Posterior cingulate gyrus (tissue), 11 donors: ENCODE results near the gene WAS.
"Not testable (repeated sequence)": the region's sequence is repeated elsewhere in the genome, so short reads cannot be mapped to it uniquely, and the experiment has no call there.

Source experiments
- DNase-seq, 10 donors: peaks; one replicate each; pipeline versions ENCODE4 v3.0.0 to v3.0.0-alpha.2; 2020 to 2021; ENCODE audit warnings: mixed read lengths in 3 of 10
- intact Hi-C: fragments of 100-400 bp; cut with DNase I; formaldehyde crosslinking; loops from one replicate; pipeline ENCODE4 v1.15.1; 2023

Gene WAS

DNA sequence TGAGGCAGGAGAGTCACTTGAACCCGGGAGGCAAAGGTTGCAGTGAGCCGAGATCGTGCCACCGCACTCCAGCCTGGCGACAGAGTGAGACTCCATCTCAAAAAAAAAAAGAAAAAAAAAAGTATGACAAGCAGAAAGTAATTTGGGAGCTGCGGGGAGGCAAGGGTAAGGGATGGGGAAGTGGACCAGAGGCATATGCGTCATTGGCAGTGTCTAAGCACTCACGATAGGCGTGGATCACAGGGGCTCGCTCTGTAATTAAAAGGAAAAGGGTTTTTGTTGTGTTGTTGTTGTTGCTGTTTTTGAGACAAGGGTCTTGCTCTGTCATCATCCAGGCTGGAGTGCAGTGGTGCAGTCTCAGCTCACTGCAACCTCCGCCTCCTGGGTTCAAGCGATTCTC is 804 bp upstream of the WAS start:
- intact Hi-C loops, DNase-seq: not testable (repeated sequence)

DNA sequence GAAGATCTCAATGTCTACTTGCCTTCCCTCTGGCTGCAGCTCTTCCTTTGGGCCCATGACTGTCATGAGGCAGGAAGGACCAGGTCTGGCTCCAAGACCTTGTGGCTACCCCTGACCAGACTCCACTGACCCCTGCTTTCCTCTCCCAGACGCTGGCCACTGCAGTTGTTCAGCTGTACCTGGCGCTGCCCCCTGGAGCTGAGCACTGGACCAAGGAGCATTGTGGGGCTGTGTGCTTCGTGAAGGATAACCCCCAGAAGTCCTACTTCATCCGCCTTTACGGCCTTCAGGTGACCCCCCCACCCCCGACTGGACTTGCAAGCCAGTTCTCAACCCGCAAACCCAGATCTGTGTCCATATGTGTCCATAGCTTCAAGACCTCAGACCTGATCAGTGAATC is 535 bp downstream of the WAS start:
- intact Hi-C loops: no loop called here
- DNase-seq: no peak

DNA sequence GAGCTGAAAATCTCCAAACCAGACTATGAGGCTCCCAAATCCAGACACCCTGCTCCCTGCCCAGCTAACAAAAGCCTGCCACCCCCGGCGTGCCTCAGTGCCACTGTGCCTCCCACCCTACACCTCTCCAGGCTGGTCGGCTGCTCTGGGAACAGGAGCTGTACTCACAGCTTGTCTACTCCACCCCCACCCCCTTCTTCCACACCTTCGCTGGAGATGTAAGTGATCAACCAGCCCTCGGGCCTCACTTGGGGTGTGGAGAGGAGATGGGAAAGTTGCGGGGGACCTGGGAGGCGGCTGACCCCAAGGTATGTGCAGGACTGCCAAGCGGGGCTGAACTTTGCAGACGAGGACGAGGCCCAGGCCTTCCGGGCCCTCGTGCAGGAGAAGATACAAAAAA is 1.8 kb downstream of the WAS start:
- intact Hi-C loops: no loop called here
- DNase-seq: no peak

DNA sequence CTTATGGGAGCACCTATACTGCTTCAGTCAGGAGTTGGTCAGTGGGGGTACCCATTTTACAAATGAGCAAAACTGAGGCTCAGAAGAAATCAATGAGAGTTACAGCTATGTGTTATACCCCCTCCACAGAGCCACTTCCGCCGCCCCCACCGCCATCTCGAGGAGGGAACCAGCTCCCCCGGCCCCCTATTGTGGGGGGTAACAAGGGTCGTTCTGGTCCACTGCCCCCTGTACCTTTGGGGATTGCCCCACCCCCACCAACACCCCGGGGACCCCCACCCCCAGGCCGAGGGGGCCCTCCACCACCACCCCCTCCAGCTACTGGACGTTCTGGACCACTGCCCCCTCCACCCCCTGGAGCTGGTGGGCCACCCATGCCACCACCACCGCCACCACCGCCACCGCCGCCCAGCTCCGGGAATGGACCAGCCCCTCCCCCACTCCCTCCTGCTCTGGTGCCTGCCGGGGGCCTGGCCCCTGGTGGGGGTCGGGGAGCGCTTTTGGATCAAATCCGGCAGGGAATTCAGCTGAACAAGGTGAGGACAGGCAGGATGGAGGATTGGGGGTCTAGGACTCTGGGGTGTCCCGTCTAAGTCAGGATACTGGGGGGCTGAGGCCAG is 5.0 kb downstream of the WAS start:
- intact Hi-C loops: no loop called here
- DNase-seq: no peak

DNA sequence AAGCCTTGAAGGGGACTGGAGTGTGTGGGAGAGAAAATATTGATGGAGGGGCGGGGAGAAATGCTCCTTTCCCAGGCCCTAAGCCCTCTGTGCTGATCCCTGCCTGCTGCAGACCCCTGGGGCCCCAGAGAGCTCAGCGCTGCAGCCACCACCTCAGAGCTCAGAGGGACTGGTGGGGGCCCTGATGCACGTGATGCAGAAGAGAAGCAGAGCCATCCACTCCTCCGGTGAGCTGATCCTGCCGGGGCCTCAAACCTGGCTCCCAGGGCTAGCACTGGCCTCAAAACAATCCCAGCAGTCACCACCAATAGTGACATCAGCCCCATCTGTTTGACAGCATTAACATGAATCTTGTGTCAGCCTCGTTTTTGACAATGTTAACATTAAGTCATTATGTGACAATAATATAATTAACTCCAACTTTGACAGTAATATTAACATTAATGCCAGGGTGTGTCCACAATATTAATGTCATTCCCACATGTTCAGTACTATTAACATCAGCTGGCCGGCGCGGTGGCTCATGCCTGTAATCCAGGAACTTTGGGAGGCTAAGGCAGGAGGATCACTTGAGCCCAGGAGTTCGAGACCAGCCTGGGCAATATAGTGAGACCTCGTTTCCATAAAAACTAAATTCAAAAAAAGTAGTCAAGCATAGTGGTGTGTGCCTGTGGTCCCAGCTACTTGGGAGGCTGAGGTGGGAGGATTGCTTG is 5.8 kb downstream of the WAS start:
- no peak for DNase-seq
- intact Hi-C loops: no loop called here

DNA sequence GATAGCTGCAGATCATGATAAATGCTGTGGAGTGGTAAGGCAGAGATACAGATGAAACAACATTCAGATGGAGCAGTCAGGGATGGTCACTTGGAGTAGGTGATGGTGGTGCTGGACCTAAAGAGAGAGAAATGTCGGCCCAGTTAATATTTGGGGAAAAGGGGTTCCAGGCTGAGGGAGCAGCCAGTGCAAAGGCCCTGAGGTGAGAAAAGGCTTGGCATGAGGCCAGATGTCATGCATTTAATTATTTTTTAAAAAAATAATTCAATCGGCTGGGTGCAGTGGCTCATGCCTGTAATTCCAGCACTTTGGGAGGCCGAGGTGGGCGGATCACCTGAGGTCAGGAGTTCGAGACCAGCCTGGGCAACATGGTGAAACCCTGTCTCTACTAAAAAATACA is 8.1 kb downstream of the WAS start:
- intact Hi-C loops, DNase-seq: not testable (repeated sequence)

DNA sequence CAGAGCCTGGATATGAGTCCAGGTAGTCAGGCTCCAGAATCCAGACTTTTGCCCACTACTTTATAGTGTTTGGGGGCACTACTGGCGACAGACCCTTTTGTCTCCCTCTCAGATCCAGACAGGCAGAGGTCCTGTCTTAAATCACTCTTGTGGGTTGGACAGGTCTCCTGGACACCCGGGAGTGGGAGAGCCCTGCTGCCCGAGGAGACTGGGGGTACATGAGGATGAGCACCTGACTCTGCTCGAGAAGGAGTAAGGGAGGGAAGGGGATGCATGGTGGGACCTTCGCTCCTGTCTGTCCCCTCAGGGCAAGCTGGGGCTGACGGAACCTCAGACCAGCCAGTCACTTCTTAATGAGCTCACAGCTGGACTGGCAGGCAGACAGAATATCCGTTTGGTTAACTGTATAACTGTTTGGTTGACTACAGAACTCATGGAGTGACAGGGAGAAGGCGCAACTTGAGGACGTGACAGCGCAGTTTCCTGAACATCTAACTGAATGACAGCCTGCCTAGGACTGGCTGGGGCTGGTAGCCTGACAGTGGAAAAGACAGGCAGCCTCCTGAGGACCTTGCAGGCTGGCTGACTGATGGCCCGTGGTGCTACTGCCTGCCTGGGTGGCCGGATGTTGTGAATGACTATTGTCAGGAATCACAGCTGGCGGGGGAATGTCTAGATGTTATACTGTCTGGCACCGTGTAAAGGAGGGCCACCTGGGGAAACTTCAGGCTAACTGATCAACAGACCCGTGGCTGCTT is 11.4 kb downstream of the WAS start:
- intact Hi-C loops: no loop called here
- no peak for DNase-seq

DNA sequence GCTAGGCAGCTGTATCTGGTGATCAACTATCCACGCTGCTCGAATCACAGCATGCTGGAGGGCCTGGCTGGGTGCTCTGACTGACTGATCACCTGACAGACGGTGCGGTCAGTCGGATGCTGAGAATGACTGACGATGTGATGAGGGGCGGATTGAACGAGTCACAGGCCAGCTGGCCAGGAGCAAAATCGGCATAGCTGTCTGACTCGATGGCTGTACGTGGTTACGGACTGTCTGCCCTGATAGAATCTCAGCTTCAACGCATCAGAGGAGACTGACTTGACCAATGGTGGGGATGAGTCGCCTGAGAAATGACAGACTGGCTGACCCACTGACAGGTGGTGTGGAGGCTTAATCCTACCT is 11.9 kb downstream of the WAS start:
- DNase-seq: peak in 2 of 10 donors; percentile 7 to 14
- intact Hi-C loops: no loop called here

DNA sequence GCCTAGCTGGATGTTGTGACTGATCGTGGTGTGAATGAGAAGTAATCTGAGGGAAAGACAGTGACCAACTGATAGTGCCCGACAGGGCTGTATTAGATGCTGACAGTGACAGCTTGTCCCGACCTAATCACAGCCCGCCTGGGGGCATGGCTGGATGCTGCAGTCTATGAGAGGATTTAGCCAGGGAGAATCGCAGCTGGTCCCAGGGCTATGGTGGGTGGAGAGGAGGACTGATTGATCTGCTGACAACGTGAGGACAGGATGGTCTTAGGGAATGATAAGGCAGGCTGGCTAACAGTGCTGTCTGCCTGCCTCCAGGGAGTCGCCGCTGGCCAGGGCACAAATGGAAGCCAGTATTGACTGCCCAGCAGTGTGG is 12.3 kb downstream of the WAS start:
- intact Hi-C loops: no loop called here

DNA sequence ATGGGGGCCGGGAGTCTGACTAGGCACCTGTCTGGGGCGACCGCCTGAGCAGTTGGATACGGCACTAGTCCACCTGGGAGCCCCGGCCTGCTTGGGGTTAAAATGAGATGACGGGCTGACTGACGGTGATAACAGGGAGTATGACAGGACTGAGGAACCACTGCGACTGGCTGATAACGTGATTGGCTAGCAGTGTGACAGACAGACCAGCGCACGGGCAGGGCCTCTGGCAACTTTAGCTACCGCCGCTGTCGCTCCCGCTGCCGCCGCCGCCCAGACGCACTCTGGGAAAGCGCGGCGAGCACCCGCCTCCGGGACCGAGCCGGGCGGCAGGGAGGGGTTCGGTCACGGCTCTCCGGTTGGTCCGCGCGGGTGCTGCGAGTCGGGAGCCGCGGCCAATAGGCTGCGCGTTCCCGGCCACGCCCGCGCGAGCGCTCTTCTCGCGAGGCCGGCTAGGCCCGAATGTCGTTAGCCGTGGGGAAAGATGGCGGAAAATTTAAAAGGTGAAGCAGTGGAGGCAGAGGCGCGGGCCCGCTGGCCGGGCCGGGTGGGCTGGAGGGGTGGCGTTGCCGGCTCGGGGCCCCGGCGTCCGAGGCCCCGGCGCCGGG is 12.8 kb downstream of the WAS start, which contains the start of gene SUV39H1:
Gene SUV39H1 (plus strand): TSS at position 434 of the 608 bp plus-strand sequence. CDS start 51 bp downstream, at position 485.
- DNase-seq: peak; percentile 68 to 98 (median 84)
- intact Hi-C loops: no loop called here

More for the DNA sequence above, 12.3 kb downstream of the WAS start:
- no peak for DNase-seq

DNA sequence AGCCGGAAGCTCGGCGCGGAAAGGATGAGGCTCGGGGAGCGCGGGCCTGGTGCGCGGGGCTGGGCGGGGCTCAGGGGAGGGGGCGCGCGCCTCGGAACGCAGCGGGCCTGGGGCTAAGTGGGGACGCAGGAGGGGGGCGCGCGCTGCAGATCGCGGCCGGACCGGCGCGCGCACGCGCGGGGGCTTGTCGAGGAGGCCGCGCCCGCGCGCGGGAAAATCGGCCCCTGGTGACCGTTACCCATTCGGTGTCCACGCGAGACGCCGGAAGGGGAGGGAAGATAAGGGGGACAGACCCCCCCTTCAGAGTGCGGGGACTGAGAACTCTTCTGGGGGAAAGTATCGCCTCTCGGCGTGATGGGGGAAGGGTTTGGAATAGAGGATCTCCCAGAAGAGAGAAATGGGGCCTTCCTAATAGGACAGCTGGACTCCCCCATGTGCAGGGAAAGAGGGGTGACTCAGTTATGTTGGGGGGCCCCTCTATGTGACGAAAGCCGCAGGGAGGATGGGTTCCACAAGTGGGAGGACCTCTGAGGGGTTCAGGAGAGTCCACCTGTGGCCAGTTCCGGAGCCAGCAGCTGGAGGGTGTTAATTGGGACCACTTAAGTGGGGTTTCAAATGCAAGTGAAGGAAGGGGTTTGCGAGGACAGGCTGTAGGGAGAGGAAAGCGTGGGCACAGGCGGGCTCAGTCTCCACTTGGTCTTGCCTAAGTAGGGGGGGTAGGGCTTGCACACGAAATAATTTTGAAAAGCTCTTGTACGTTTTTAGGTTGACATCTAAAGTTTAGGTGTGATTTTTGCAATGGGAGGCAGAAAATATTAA is 13.5 kb downstream of the WAS start:
- peak in 3 of 10 donors; percentile 14 to 86 (median 38) for DNase-seq
- intact Hi-C loops: no loop called here

DNA sequence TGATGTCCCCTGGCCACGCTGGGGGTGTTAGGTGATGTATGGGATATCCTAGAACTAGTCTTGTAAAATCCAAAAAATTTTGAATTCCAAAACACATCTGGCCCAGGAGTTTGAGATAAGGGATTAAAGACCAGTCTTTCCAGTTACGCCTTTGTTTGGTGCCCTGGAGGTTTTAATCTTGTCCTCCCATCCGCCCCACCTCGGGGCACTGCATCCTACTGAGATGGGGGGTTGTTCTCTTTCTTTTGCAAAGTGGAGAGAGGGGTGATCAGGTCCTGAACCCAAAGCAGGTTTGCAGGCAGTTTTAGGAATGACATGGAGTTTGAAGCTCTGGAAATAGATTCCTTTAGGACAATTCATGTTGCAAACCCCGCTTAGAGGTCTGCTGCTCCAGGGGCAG is 14.7 kb downstream of the WAS start:
- intact Hi-C loops: no loop called here
- DNase-seq: no peak

DNA sequence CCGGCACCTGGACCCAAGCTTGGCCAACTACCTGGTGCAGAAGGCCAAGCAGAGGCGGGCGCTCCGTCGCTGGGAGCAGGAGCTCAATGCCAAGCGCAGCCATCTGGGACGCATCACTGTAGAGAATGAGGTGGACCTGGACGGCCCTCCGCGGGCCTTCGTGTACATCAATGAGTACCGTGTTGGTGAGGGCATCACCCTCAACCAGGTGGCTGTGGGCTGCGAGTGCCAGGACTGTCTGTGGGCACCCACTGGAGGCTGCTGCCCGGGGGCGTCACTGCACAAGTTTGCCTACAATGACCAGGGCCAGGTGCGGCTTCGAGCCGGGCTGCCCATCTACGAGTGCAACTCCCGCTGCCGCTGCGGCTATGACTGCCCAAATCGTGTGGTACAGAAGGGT is 16.6 kb downstream of the WAS start:
- peak in 1 of 10 donors; percentile 80 for DNase-seq

DNA sequence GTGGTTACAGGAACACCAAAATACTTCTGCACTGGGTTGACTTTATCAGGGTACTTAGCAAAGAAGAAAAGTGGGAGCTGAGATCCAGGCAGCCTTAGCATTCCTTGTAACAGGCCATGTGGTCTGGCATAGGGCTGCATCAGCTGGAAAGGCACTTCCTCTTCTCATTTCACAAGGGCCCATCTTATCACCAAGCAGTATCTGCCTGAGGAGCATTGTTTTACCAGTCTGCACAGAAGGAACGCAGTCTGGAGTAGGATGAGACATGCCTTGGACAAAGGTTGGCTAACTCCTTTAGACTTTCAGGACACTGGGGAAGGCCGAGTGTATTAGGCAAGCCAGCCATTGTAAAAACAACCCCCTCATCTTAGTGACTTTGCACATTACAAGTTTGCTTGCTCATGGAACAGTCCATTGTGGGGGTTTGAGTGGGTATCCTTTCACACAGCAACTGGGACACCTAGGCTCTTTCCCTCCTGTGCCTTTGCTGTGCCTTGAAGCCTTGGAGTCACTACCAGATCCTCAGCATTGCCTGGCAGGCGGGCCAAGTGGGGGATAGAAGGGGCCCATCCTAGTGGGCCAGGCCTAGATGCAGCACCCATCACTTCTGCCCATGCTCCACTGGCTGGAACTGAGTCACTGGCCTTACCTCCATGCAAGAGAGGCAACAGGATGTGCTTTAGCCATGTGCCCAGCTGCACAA is 17.5 kb downstream of the WAS start:
- intact Hi-C loops: no loop called here
- DNase-seq: no peak

More for the DNA sequence above, 16.6 kb downstream of the WAS start:
- intact Hi-C loops: no loop called here

DNA sequence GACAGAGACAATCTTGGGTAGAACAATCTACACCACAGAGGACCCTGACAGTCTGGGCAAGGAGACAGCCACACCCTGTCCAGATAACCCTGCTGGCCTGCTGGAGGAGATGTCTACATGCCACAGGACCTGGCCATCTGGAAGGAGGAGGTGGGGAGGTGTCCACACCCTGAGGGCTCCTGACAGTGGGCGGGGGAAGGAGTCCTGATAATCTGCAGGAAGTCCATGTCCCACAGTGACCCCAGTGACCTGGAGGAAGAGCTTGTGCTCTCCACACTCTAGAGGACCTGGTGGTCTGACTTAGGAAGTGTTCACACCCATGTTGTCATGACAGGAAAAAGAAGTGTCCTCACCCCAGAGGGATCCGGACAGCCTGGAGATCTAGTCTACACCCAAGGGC is 18.4 kb downstream of the WAS start:
- DNase-seq: no peak
- intact Hi-C loops: no loop called here

DNA sequence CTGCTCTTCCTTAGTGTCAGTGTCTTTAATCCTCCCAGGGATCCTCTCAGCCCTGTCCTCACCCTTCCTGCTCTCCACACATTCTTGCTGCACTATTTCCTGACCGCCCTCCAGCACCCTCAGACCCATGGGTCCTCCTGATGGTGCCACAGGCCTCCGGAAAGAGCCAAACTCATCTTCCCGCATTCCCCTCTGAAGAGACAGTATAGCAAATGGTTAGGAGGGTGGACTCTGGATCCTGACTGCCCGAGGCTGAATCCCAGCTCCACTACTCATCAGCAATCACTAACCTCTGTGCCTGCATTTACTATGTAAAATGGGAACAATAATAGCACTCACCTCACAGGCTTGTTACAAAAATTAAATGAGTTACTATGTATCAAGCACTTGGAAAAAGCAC is 19.1 kb downstream of the WAS start:
- DNase-seq: no peak
- intact Hi-C loops: no loop called here

DNA sequence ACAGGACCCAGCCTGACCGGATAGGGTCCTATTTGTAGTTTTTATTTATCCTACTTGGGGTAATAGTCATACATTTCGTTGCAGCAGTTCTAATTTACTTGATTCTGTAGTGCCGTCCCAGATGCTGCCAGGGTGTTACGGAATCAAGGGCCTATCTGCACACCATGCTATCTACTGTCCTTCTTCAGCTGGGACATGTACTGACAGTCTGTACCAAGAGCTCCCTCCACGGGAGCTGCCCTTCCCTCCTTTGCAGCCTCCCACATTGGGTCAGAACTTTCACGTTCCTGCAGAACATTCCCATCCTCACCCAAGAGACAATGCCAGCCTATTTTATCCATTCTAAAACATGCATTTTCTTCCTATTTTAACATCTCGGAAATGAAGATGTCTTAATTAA is 19.6 kb downstream of the WAS start:
- intact Hi-C loops: no loop called here
- no peak for DNase-seq

DNA sequence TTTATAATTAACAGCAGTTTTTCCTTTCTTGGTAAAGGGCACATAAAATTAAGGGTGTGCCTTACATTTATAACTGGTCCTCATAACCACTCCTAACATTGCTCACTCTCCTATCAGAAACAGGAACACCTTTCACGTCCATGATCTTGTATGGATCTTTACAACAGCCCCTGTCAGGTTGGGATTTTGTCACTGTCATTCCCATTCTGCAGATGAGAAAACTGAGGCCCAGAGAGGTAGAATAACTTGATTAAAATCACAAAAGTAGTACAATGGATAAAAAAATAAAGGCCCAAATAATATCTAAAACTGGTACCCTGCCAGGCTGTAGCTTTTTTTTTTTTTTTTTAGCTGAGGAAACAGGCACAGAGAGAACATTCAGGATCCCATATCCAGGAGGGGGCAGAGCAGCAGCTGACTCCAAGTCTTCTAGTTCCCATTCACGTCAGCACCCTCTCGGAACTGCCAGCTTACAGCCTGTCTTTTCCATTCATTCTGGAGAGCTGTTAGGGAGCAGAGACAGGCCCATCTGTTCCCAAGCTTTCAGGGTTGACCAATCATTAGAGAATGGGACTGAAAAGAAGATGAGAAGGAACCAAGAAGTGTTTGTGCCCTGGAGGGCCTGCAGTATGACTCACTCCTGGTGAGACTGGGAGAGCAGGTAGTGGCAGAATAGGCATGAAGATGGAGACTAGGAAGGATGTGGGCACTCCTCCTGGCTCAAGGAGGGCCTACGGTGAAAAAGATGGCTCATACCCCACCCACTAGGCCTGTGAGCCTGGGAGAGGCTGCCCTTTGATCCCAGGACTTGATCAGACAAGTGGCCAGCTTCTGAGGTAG is 20.3 kb downstream of the WAS start:
- intact Hi-C loops: no loop called here
- peak in 4 of 10 donors; percentile 15 to 88 (median 41) for DNase-seq

DNA sequence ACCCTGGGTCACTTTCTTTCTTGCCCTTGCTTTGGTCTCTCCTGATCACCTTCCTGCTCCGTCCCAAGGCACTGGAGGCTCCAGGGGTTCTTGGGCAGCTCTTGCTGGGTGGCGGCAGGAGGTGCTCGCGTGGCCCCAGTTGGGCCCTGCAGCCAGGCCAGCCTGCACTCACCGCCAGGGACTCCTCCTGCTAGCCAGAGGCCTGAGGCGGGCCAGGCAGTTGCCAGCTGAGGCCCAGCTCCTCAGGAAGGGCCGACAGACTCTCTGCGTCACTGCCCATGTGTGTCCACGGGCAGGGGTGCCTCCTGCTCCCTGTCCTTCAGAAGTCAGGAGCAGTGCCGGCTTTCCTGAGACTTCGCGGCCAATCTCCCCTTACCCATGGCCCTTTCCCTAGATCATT is 22.3 kb downstream of the WAS start:
- intact Hi-C loops: no loop called here
- DNase-seq: peak in 2 of 10 donors; percentile 72 to 81
